HFFc6 (cell line): ENCODE data around the gene TPO. TPM values are rescaled to one million over a fixed set of nuclear protein-coding genes. Genes with fewer than 3 reads are reported as not detected.

Experiments used
- DNase-seq: peaks from one replicate; pipeline ENCODE4 v3.0.0-alpha.2; 2018
- H3K27ac Mint-ChIP-seq: 2 replicates; pipeline ENCODE4 v1.8.0; 2020; ENCODE audit warnings: mild to moderate bottlenecking, mixed read lengths
- H3K27me3 Mint-ChIP-seq: 2 replicates; pipeline ENCODE4 v1.8.0; 2021; ENCODE audit warnings: mild to moderate bottlenecking, moderate library complexity, mixed read lengths; ENCODE audit not compliant: insufficient read depth
- H3K36me3 Mint-ChIP-seq: 2 replicates; pipeline ENCODE4 v1.8.0; 2021; ENCODE audit warnings: low read depth, mixed read lengths
- H3K4me1 Mint-ChIP-seq: 2 replicates; pipeline ENCODE4 v1.8.0; 2020; ENCODE audit warnings: low read depth, mixed read lengths
- H3K4me3 Mint-ChIP-seq: 2 replicates; pipeline ENCODE4 v1.8.0; 2020; ENCODE audit warnings: mild to moderate bottlenecking, moderate library complexity, mixed read lengths
- H3K9me3 Mint-ChIP-seq: 2 replicates; pipeline ENCODE4 v1.8.0; 2020; ENCODE audit warnings: mild to moderate bottlenecking, mixed read lengths
- CTCF ChIP-seq: fragments of 200-600 bp; sonication (generic); IDR thresholded peaks from 2 replicates; pipeline ENCODE4 v1.5.0; 2021; ENCODE audit warnings: antibody characterized with exemption, mild to moderate bottlenecking
- total RNA-seq, 6 experiments: library from RNA; stranded (reverse); fragmentation: NEBNext Ultra II Directional; extraction: Animal tissue kit (Norgen Biotek cat#: 25700); gene quantifications; 2 replicates in 1 of 6; 3 replicates in 5 of 6; pipeline ENCODE4 v1.2.3, GENCODE V29; 2021

The TPO gene
- total RNA-seq, 6 experiments from 2014 or later: not detected

GRCh38 chr2:1546023-1546591 lies 132.8 kb downstream of the TPO start:
- H3K27me3 Mint-ChIP-seq: no peaks in the 10 kb centered on the region
- peak; percentile 92 for TF ChIP-seq CTCF
- H3K4me3 Mint-ChIP-seq: no peak overlapping the region
- DNase-seq: peak; percentile 42
- no peak overlapping the region for H3K27ac Mint-ChIP-seq
- no peaks in the 10 kb centered on the region for H3K9me3 Mint-ChIP-seq
- peaks cover 28% of the 10 kb centered on the region for H3K4me1 Mint-ChIP-seq
- no peaks in the 10 kb centered on the region for H3K36me3 Mint-ChIP-seq

GRCh38 chr2:1546901-1547300 lies 133.6 kb downstream of the TPO start:
- Mint-ChIP-seq H3K4me1 (peaks cover 28% of the 10 kb centered on the region), H3K4me3 (no peak overlapping the region), H3K27me3 (no peaks in the 10 kb centered on the region; the same call in 1 of the 2 replicates), H3K9me3 (no peaks in the 10 kb centered on the region), H3K36me3 (no peaks in the 10 kb centered on the region), H3K27ac (no peak overlapping the region)
- TF ChIP-seq CTCF: peak; percentile 51
- no peak for DNase-seq

- no peaks in the 10 kb centered on the region for H3K36me3 Mint-ChIP-seq
- DNase-seq: peak; percentile 18
- no peak for TF ChIP-seq CTCF
Observed at GRCh38 chr2:1548910-1549673, 135.8 kb downstream of the TPO start.

GRCh38 chr2:1550076-1550475 lies 136.8 kb downstream of the TPO start:
- H3K4me3 Mint-ChIP-seq: no peak overlapping the region

More at GRCh38 chr2:1548910-1549673, 135.8 kb downstream of the TPO start:
- peaks cover 44% of the 10 kb centered on the region for H3K4me1 Mint-ChIP-seq
- H3K27ac Mint-ChIP-seq: no peak overlapping the region
- no peak overlapping the region for H3K4me3 Mint-ChIP-seq
- no peaks in the 10 kb centered on the region for H3K9me3 Mint-ChIP-seq
- H3K27me3 Mint-ChIP-seq: no peaks in the 10 kb centered on the region; the same call in 1 of the 2 replicates

GRCh38 chr2:1550658-1551316 lies 137.5 kb downstream of the TPO start:
- H3K4me3 Mint-ChIP-seq: no peak overlapping the region
- no peaks in the 10 kb centered on the region for H3K9me3 Mint-ChIP-seq
- peak; percentile 99 for TF ChIP-seq CTCF
- no peaks in the 10 kb centered on the region; the same call in 1 of the 2 replicates for H3K27me3 Mint-ChIP-seq
- no peaks in the 10 kb centered on the region for H3K36me3 Mint-ChIP-seq
- peaks cover 38% of the 10 kb centered on the region for H3K4me1 Mint-ChIP-seq
- H3K27ac Mint-ChIP-seq: no peak overlapping the region
- no peak for DNase-seq

More at GRCh38 chr2:1550076-1550475, 136.8 kb downstream of the TPO start:
- Mint-ChIP-seq H3K27ac (no peak overlapping the region), H3K27me3 (no peaks in the 10 kb centered on the region; the same call in 1 of the 2 replicates), H3K4me1 (peaks cover 43% of the 10 kb centered on the region), H3K9me3 (no peaks in the 10 kb centered on the region), H3K36me3 (no peaks in the 10 kb centered on the region)
- DNase-seq: no peak
- TF ChIP-seq CTCF: no peak
